HAP-1 (cell line): Measurements from ENCODE around the gene THSD7A.

ENCODE experiments used
- DNase-seq, 2 experiments: peaks; one replicate each; pipeline ENCODE4 v3.0.0-alpha.2; 2016 to 2020; ENCODE audit warnings: low spot score in 2 of 2
- H3K27me3 ChIP-seq: fragments of 250-450 bp; sonication (Bioruptor Pico); 2 replicates; pipeline ENCODE4 v1.5.1; 2020; ENCODE audit warnings: low read depth, mild to moderate bottlenecking, moderate library complexity
- H3K36me3 ChIP-seq: fragments of 250-450 bp; sonication (Bioruptor Pico); replicated peaks from 2 replicates; pipeline ENCODE4 v1.5.1; 2020; ENCODE audit warnings: mild to moderate bottlenecking
- H3K4me1 ChIP-seq: fragments of 250-450 bp; sonication (Bioruptor Pico); 2 replicates; pipeline ENCODE4 v1.5.1; 2020; ENCODE audit warnings: mild to moderate bottlenecking
- H3K4me3 ChIP-seq: fragments of 250-450 bp; sonication (Bioruptor Pico); 2 replicates; pipeline ENCODE4 v1.5.1; 2020; ENCODE audit warnings: mild to moderate bottlenecking, moderate library complexity
- H3K9me3 ChIP-seq: fragments of 250-450 bp; sonication (Bioruptor Pico); 2 replicates; pipeline ENCODE4 v1.5.1; 2020; ENCODE audit warnings: mild to moderate bottlenecking, moderate library complexity
- in situ Hi-C: fragments of 300-500 bp; cut with MboI; formaldehyde crosslinking; loops from 3 replicates; pipeline ENCODE4 v1.14.3; 2020; ENCODE audit warnings: low sequenced_read_pairs, inconsistent platforms, mixed read lengths

Gene THSD7A

DNA sequence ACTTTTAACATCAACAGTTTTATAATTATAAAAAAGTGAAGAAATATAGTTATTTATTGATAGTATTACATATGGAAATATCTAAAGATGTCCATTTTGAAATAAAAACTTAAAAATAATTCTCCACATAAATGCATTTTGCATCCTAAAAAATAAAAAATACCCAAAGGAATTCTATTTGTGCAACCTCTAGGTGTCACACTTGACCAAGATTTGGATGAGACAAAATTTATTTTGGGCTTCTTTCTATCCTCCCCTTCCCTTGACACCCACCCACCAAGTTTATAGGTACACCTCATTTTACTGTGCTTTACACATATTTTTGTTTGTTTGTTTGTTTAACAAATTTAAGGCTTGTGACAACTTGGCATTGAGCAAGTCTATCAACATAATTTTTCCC is 3.3 kb upstream of the THSD7A start:
- Histone ChIP-seq H3K9me3 (no peaks in the 10 kb centered on the region; the same call in 1 of the 2 replicates), H3K36me3 (no peaks in the 10 kb centered on the region; the same call in 1 of the 2 replicates), H3K4me3 (no peak overlapping the region), H3K27me3 (no peaks in the 10 kb centered on the region), H3K4me1 (peaks cover 16% of the 10 kb centered on the region)
- in situ Hi-C loops, result loop anchor here (10.0 to 25.0 kb wide), 4 partner anchors 227 to 652 kb away; no protein-coding TSS in a partner anchor
- peak in 1 of 2 experiments; percentile 53 for DNase-seq

DNA sequence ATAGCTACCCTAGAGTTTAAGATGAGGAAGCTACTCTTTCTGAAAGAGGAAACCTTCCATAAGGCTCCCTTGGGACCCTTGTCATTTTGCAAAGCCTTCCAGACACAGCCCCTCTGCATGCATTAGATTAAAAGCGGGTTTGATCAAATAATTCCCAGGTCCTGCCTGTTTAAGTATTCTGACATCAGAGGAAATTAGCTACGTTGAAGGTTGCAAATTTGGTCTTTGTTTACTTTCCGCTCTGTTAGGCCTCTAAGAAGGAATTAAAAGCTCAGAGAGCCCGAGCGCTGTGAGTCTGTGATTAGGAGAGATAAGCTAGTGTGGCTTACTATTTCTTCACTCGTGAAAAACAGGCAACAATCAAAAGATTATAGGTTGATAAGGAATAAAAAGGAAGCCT is 1.4 kb upstream of the THSD7A start:
- Histone ChIP-seq H3K36me3 (no peaks in the 10 kb centered on the region; the same call in 1 of the 2 replicates), H3K27me3 (no peaks in the 10 kb centered on the region), H3K9me3 (no peaks in the 10 kb centered on the region; the same call in 1 of the 2 replicates), H3K4me3 (no peak overlapping the region), H3K4me1 (peaks cover 19% of the 10 kb centered on the region)
- DNase-seq, result peak; percentile 26 to 38
- in situ Hi-C loops, result loop anchor here (10.0 to 25.0 kb wide), 4 partner anchors 229 to 654 kb away; no protein-coding TSS in a partner anchor

DNA sequence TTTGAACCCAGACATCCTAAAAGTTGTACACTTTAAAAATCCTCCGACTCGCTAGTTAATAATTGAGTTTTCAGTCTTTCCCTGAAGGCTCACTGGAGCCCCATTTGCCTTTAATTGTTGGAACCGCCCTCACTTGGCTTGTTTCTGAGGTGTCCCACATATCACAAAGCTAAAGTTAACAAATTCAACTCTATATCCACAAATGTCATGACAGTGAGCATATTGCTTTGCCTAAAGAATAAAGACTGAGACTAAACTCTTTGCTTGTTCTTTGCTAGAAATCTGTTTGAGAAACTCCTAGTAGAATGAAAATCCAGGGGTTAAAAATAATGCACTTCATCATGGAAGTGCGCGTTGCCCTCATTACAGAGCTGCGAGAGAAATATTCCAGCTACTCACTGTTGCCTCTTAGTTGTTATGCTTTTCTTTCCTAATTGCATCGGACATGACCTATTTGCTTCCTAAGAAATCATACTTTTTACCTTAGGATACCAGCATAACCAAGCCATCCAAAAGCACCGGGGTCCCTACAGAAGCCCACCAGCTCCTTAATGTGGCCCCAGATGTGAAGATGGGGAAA is 752 bp downstream of the THSD7A start:
- in situ Hi-C loops, result loop anchor here (10.0 to 25.0 kb wide), 4 partner anchors 231 to 656 kb away; no protein-coding TSS in a partner anchor
- Histone ChIP-seq H3K36me3 (no peaks in the 10 kb centered on the region), H3K27me3 (no peaks in the 10 kb centered on the region), H3K4me3 (peak overlapping the region; percentile 44), H3K9me3 (no peaks in the 10 kb centered on the region), H3K4me1 (peaks cover 19% of the 10 kb centered on the region)
- DNase-seq, result peak in 1 of 2 experiments; percentile 42

DNA sequence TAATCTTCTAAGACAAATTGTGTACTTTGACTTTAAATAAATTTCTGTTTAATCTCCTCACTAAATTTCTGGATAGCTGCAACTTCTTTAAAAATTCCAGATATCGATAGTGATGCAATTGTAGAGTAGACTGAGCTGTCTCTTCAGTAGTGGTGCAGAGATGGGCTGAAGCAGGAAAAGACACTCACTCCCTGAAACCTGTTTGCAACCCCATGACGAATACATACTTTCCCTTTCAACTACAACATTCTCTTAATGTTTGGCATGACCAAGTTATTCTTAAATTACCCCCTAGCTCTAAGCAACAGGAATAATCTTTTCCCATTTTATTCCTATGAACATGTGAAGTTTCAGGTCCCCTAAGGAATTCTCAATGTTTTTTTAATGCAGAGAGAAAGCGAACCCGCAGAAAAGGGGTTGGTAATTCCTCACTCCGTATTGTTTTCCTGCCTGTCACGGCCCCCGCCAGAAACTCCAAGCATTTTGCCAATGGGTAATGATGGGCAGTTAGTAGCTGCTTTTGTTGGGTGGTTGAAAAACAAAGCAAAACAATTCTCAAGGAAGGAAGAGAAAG is 1.3 kb downstream of the THSD7A start:
- Histone ChIP-seq H3K4me1 (peaks cover 19% of the 10 kb centered on the region), H3K27me3 (no peaks in the 10 kb centered on the region), H3K4me3 (peak overlapping the region; percentile 44), H3K9me3 (no peaks in the 10 kb centered on the region), H3K36me3 (no peaks in the 10 kb centered on the region)
- no peak for DNase-seq
- in situ Hi-C loops, result loop anchor here (10.0 to 25.0 kb wide), 4 partner anchors 232 to 657 kb away; no protein-coding TSS in a partner anchor

DNA sequence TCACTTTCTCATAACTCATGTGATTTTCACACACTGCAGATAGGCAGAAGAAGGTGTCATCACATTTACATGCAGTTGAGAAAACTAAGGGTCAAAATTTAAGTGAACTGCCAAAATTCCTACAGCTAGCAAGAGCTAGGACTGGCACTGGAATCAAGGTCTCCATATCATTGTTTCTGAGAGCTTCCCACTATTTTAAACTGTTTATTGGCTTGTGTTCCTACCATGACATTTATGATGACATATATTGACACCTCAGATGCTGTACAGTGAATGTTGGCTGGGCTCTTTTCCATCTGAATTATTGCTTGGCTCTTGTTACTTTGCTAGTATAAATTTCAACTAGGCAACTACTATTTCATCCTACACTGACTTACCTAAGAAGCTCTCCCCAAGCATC is 2.0 kb downstream of the THSD7A start:
- in situ Hi-C loops, result loop anchor here (10.0 to 25.0 kb wide), 4 partner anchors 232 to 657 kb away; no protein-coding TSS in a partner anchor
- H3K4me3 ChIP-seq, result no peak overlapping the region
- DNase-seq, result no peak

DNA sequence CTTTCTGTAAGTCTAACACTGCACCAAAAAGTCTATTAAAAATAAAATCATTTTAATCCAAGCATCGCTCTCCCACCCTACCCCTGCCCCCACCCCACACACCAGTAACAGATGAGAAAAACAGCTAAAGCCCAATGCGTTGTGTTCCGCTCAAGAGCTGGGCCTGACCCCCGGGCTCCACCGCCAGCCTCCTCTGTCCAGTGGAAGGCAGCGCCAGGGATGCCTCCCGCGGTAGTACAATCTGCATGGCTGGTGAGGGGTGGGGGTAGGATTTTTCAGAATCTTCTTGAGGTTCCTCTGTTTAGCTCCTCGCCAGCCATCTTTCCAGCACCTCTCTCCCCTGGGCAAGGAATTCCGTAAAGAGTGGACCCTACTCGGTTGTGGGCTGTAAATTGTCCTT is 12.1 kb downstream of the THSD7A start:
- H3K36me3 ChIP-seq, result no peaks in the 10 kb centered on the region
- in situ Hi-C loops, result no loop called here
- H3K4me1 ChIP-seq, result no peaks in the 10 kb centered on the region; the same call in 1 of the 2 replicates
- no peak for DNase-seq
- H3K27me3 ChIP-seq, result no peaks in the 10 kb centered on the region
- H3K9me3 ChIP-seq, result no peaks in the 10 kb centered on the region
- H3K4me3 ChIP-seq, result no peak overlapping the region

More for the DNA sequence above, 2.0 kb downstream of the THSD7A start:
- Histone ChIP-seq H3K9me3 (no peaks in the 10 kb centered on the region), H3K27me3 (no peaks in the 10 kb centered on the region), H3K4me1 (peaks cover 19% of the 10 kb centered on the region), H3K36me3 (no peaks in the 10 kb centered on the region)

DNA sequence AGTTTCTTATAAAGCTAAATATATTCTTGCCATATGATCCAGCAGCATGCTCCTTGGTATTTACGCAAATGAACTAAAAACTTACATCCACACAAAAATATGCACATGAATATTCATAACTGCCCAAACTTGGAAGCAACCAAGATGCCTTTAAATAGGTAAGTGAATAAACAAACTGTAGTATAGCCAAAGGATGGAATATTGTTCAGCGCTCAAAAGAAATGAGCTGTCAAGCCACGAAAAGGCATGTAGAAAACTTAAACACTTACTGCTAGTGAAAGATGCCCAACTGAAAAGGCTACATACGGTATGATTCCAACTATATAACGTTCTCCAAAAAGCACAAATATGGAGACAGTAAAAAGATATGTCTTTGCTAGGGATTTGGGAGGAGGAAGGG is 12.7 kb downstream of the THSD7A start:
- H3K4me3 ChIP-seq, result no peak overlapping the region
- no peaks in the 10 kb centered on the region for H3K27me3 ChIP-seq
- in situ Hi-C loops, result no loop called here
- no peaks in the 10 kb centered on the region for H3K36me3 ChIP-seq
- no peaks in the 10 kb centered on the region for H3K9me3 ChIP-seq
- H3K4me1 ChIP-seq, result no peaks in the 10 kb centered on the region; the same call in 1 of the 2 replicates
- no peak for DNase-seq

DNA sequence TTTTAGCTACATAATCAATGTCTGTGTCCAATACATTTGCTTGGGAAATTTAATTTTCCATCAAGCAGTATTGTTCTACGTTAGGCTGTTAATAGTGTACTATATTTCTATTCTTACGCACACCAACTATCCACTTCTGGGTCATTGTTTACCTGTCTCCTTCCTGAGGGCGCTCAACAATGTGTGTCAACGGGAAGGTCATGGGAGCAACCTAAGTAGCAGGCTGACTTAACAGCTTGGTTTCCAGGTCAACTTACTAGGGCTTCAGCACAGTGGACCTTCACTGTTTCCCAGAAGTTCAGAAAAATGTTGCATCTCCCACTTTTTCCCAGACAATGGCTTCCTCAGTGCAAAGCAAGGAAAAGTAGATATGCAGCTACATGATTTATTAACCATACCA is 13.7 kb downstream of the THSD7A start:
- H3K4me3 ChIP-seq, result no peak overlapping the region
- in situ Hi-C loops, result no loop called here
- H3K9me3 ChIP-seq, result no peaks in the 10 kb centered on the region
- no peaks in the 10 kb centered on the region for H3K36me3 ChIP-seq
- H3K4me1 ChIP-seq, result no peaks in the 10 kb centered on the region; the same call in 1 of the 2 replicates
- no peak for DNase-seq
- no peaks in the 10 kb centered on the region for H3K27me3 ChIP-seq

DNA sequence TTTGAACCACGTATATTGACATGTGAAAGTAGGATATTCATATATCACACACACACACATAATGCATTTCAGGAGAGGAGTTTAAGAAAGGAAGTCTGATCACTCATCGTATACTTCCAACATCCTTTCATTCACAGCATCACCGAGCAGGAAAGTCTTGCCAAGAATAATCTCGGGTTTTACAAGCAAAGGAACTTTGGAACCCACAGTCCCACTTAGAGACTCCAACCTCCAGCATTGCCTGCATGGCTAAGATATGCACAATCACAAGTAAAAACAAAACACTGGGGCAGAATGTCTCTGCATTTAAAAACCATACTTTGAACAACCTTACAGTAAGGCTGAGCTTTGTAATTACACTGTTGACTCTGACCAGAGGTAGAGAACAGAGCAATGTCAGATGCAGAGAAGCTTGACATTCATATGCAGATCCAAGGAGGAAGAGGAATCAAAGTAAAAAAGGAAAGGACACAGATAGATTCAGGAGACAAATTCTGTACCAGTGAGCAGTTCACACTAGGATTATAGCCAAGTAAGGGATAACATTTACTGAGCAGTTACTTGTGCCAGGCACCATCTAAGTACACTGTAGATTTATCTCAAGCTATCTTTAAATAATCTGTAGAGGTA is 14.8 kb downstream of the THSD7A start:
- Histone ChIP-seq H3K27me3 (no peaks in the 10 kb centered on the region), H3K9me3 (no peaks in the 10 kb centered on the region), H3K36me3 (no peaks in the 10 kb centered on the region), H3K4me3 (no peak overlapping the region), H3K4me1 (no peaks in the 10 kb centered on the region; the same call in 1 of the 2 replicates)
- peak in 1 of 2 experiments; percentile 56 for DNase-seq
- in situ Hi-C loops, result no loop called here

DNA sequence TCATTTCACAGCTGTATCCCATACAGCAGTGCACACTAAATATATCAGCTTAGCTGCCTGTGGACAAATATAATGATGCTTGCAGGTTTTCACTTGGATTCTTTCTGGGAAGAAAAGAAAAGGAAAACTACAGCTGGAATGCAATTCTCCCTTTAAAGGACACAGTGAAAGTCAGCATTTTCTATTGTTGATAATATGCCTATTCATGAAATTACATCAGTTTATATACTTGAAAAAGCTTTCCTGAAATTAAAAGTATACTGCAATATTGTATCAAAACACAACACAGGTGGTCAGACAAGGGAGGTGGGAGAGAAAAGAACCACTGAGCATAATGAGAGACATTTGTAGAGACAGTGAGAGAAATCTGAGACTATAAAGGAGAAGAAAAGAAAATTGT is 20.3 kb downstream of the THSD7A start:
- Histone ChIP-seq H3K4me3 (no peak overlapping the region), H3K27me3 (no peaks in the 10 kb centered on the region), H3K36me3 (no peaks in the 10 kb centered on the region), H3K4me1 (no peaks in the 10 kb centered on the region; the same call in 1 of the 2 replicates), H3K9me3 (no peaks in the 10 kb centered on the region)
- in situ Hi-C loops, result no loop called here
- no peak for DNase-seq

DNA sequence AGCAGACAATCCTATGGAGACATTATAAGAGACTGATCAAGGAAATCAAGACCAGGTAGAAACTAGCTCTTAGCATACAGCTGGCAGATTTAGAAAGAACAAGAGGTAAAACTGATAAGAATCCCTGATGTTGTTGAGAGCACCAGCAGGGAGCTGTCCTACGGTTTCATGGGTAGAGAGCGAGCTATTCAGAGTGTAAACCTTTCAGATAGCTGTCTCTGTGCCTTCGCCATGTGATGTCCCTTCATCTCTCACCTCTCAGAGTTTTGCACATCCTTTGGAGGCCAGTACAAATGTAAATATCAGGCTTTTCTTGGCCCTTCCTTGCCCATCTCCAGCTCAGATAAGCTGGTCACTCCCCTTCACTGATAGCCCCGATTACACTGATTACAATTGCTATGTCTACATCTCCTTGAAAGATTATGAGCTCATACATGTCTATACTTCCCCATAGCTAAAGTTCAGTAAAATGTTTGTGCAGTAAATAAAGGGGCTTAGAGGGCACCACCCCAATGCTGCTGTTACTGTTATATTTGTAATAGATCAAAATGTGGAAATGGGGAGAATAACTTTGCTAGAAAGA is 21.9 kb downstream of the THSD7A start:
- no peaks in the 10 kb centered on the region for H3K27me3 ChIP-seq
- in situ Hi-C loops, result no loop called here
- no peaks in the 10 kb centered on the region for H3K9me3 ChIP-seq
- no peaks in the 10 kb centered on the region for H3K36me3 ChIP-seq
- H3K4me1 ChIP-seq, result no peaks in the 10 kb centered on the region; the same call in 1 of the 2 replicates
- no peak overlapping the region for H3K4me3 ChIP-seq
- no peak for DNase-seq

DNA sequence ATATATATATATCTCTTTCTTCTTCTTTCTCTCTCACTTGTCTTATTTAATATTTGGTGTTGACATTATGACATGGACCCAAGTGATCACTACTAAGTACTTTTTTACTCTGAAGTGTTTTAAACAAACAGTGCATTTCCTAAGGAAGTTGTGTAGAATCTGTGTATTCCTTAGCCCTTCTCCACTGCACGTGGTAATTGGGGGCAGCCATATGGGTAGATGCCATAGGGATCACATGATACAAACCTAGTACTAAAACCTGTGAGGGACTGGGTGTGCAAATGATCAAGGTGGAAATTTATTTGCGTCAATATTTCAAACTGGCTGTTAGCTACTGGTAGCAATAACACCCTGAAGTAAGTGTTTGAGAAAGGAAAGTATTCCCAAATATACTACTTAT is 25.0 kb downstream of the THSD7A start:
- in situ Hi-C loops, result no loop called here
- H3K9me3 ChIP-seq, result no peaks in the 10 kb centered on the region
- no peak for DNase-seq
- H3K4me3 ChIP-seq, result no peak overlapping the region
- H3K27me3 ChIP-seq, result no peaks in the 10 kb centered on the region
- no peaks in the 10 kb centered on the region for H3K36me3 ChIP-seq
- no peaks in the 10 kb centered on the region; the same call in 1 of the 2 replicates for H3K4me1 ChIP-seq

DNA sequence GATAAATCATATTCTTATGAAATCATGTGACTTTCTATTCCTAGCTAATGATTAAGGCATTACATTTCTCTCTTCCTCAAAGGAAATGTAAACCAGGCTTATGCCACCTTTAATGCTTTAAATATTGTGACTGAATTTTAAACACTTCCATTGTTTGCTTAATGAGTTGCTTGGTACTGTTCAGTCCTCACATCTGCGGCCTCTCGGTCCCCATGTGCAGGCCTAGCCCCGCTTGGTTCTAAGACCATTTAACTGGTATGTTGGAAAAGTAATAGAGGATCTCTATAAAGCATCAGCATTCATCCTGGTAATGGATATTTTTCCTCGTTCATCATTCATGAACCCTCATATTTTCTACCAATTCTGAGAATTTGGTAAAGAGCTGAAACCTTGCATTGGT is 27.4 kb downstream of the THSD7A start:
- DNase-seq, result no peak
- H3K4me1 ChIP-seq, result no peaks in the 10 kb centered on the region
- no peak overlapping the region for H3K4me3 ChIP-seq
- H3K9me3 ChIP-seq, result no peaks in the 10 kb centered on the region
- no peaks in the 10 kb centered on the region for H3K36me3 ChIP-seq
- in situ Hi-C loops, result no loop called here
- H3K27me3 ChIP-seq, result no peaks in the 10 kb centered on the region

DNA sequence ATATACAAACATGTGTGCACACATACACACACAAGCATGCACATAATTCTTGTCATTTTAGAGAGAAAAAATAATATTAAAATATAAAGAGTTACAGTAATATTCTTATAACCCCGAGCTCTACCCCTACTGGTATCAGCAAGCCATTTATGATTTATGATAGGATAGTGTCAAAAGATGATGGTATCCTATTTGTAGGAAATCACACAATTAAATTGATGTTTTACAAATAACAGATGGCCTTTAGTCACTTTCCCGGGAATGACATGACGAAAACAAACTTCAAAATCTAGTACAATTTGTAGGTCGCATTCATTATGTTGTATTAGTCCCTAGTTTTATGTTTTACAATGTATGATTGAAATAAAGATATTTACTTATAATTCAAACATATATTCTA is 36.8 kb downstream of the THSD7A start:
- in situ Hi-C loops, result no loop called here
- no peak overlapping the region for H3K4me3 ChIP-seq
- H3K27me3 ChIP-seq, result no peaks in the 10 kb centered on the region
- no peaks in the 10 kb centered on the region for H3K36me3 ChIP-seq
- DNase-seq, result no peak
- no peaks in the 10 kb centered on the region for H3K9me3 ChIP-seq
- no peaks in the 10 kb centered on the region for H3K4me1 ChIP-seq
